Liver (tissue), 3 donors: ENCODE measurements around the gene HECTD2.

Experiments used
- CTCF ChIP-seq: fragments of 150-350 bp; IDR thresholded peaks from 2 replicates; pipeline ENCODE4 v1.5.1; 2017; ENCODE audit warnings: improper control_type of control experiment, low read depth, low read length; ENCODE audit not compliant: missing input control
- FOXA2 ChIP-seq: IDR thresholded peaks from 2 replicates; pipeline ENCODE4 v1.6.1; 2016; ENCODE audit warnings: antibody characterized with exemption
- RAD21 ChIP-seq, 2 donors: IDR thresholded peaks; 2 replicates each; pipeline ENCODE4 v1.6.1; 2016; ENCODE audit warnings: antibody characterized with exemption in 2 of 2, mild to moderate bottlenecking in 2 of 2
- YY1 ChIP-seq: IDR thresholded peaks from 2 replicates; pipeline ENCODE4 v1.6.1; 2016; ENCODE audit warnings: antibody characterized with exemption, mild to moderate bottlenecking
- ZBTB33 ChIP-seq: IDR thresholded peaks from 2 replicates; pipeline ENCODE4 v1.6.1; 2016; ENCODE audit warnings: antibody characterized with exemption
- donor health status: healthy.
- donor health status: healthy.

- TF ChIP-seq FOXA2, result no peak
- no peak for TF ChIP-seq CTCF
- TF ChIP-seq YY1, result no peak
- TF ChIP-seq ZBTB33, result no peak
- TF ChIP-seq RAD21 (IDR thresholded peaks at IDR 0.05), result no peak
These were observed 103.7 kb downstream of the HECTD2 start for GRCh38 chr10:91513598-91514424.
